GM18909 (cell line): ENCODE results near the gene MAPKAP1.
"Not testable (repeated sequence)": the region's sequence is repeated elsewhere in the genome, so short reads cannot be mapped to it uniquely, and the experiment has no call there.

Experiments
- ATAC-seq: cut with Tn5 transposase; IDR thresholded peaks from one replicate; pipeline ENCODE4 v1.9.1; 2021; ENCODE audit warnings: mild to moderate bottlenecking; ENCODE audit not compliant: unreplicated experiment, poor library complexity

MAPKAP1 gene

GRCh38 chr9:125406810-125407087 lies 300.3 kb downstream of the MAPKAP1 start:
- ATAC-seq: no peak

GRCh38 chr9:125405938-125406809 lies 300.8 kb downstream of the MAPKAP1 start:
- no peak for ATAC-seq

- ATAC-seq: no peak
Observed at GRCh38 chr9:125404733-125405132, 302.3 kb downstream of the MAPKAP1 start.

GRCh38 chr9:125400725-125401716 lies 306.0 kb downstream of the MAPKAP1 start:
- no peak for ATAC-seq

GRCh38 chr9:125400232-125400631 lies 306.8 kb downstream of the MAPKAP1 start:
- ATAC-seq: not testable (repeated sequence)

- no peak for ATAC-seq
Observed at GRCh38 chr9:125399666-125400065, 307.3 kb downstream of the MAPKAP1 start.

GRCh38 chr9:125399165-125399564 lies 307.8 kb downstream of the MAPKAP1 start:
- ATAC-seq: no peak

GRCh38 chr9:125398243-125398642 lies 308.8 kb downstream of the MAPKAP1 start:
- ATAC-seq: no peak

GRCh38 chr9:125397736-125398135 lies 309.3 kb downstream of the MAPKAP1 start:
- ATAC-seq: no peak

- ATAC-seq: no peak
Observed at GRCh38 chr9:125396799-125397198, 310.2 kb downstream of the MAPKAP1 start.

GRCh38 chr9:125393426-125393825 lies 313.6 kb downstream of the MAPKAP1 start:
- ATAC-seq: no peak

GRCh38 chr9:125391704-125392103 lies 315.3 kb downstream of the MAPKAP1 start:
- no peak for ATAC-seq

GRCh38 chr9:125388978-125389377 lies 318.0 kb downstream of the MAPKAP1 start:
- no peak for ATAC-seq

- no peak for ATAC-seq
Observed at GRCh38 chr9:125387861-125388524, 319.0 kb downstream of the MAPKAP1 start.
